ENCODE measurements around the gene EIF1AX.
"Not testable (repeated sequence)": the region's sequence is repeated elsewhere in the genome, so short reads cannot be mapped to it uniquely, and the experiment has no call there.

EIF1AX gene

GRCh38 chrX:20141281-20142220, at the start of gene EIF1AX:
Gene EIF1AX (minus strand): TSS chrX:20141838. CDS start chrX:20141640, 198 bp downstream.
- peak; percentile 82 to 97 for DNase-seq (ENCODE audit: low read depth in 1 of 2, low spot score in 1 of 2)

DNA sequence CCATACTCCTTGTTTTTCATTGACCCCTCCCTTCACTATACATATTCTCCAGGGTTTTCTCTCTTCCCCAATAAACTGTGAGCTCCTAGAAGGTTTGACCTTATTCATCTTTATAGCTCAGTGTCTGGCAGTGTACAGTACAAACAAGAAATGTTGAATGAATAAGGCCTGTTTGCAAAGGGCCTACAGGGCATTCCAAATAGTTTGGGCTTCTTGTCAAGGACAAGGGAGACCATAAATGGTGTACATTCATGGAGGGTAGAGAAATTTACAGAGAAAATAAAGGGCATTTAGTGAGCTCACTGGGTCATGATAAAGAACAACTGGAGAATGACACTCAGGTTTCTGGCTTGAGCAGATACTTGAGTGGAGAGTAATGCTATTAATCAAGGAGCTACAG, 47.5 kb upstream of the EIF1AX start:
- DNase-seq (ENCODE audit: low read depth in 1 of 2, low spot score in 1 of 2) = no peak

GRCh38 chrX:20181598-20182329, 40.1 kb upstream of the EIF1AX start:
- DNase-seq (ENCODE audit: low read depth in 1 of 2, low spot score in 1 of 2) = no peak

DNA sequence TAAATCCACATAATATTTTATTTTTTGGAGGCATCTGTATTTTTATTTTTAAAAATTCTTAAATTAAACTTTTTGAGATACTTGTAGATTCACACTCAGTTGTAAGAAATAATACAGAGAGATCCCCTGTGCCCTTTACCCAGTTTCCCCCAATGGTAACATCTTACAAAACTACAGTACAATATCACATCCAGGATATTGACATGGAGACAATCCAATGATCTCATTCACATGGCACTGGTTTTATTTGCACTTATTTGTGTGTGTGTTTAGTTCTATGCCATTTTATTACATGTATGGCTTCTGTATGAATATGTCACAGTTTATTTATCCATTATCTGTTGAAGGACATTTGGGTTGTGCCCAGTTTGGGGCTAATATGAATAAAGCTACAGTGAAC, 35.5 kb upstream of the EIF1AX start:
- DNase-seq (ENCODE audit: low read depth in 1 of 2, low spot score in 1 of 2) = no peak

GRCh38 chrX:20173856-20174255, 32.2 kb upstream of the EIF1AX start:
- no peak for DNase-seq (ENCODE audit: low read depth in 1 of 2, low spot score in 1 of 2)

GRCh38 chrX:20173313-20173712, 31.7 kb upstream of the EIF1AX start:
- DNase-seq (ENCODE audit: low read depth in 1 of 2, low spot score in 1 of 2) = no peak

DNA sequence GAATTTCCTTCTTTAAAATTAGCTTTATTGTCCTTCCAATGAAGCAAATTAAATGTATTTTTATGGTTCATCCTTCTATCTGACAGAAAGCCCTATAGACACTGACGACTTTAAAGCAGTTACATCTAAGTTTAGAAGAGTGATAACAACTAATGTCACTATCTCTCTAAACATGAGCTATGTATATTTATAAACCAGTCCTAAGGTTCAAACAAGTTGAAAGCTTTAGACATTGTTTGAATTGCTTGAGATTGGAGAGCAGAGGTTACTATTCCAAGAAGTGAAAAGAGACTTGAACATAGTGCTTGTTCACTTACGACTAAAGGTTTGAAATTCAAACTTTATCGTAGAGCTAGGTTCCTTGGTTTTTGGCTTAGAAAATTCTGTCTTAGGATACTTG, 30.2 kb upstream of the EIF1AX start:
- no peak for DNase-seq (ENCODE audit: low read depth in 1 of 2, low spot score in 1 of 2)

GRCh38 chrX:20162516-20162915, 20.9 kb upstream of the EIF1AX start:
- not testable (repeated sequence) for DNase-seq (ENCODE audit: low read depth in 1 of 2, low spot score in 1 of 2)

GRCh38 chrX:20159797-20160385, 18.3 kb upstream of the EIF1AX start:
- DNase-seq (ENCODE audit: low read depth in 1 of 2, low spot score in 1 of 2) = no peak

DNA sequence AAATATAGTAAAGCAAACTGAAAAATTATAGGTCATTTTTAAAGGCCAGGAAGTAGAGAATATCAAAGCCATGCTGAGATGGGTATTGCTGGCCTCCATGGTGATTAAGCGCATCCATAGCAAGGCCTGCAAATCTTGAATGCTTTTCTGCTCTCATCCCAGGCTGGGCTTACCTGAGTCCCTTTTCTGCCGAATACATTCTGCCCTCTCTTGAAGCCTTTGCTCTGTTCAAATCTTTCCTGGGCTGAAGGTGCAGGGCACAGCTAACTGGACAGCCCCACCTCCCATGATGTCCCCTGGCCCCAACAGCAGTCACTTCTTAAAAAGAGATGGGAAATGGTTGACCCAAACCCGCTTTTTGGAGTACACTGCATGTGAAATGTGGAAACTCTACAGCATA, 10.1 kb upstream of the EIF1AX start:
- DNase-seq (ENCODE audit: low read depth in 1 of 2, low spot score in 1 of 2) = no peak

DNA sequence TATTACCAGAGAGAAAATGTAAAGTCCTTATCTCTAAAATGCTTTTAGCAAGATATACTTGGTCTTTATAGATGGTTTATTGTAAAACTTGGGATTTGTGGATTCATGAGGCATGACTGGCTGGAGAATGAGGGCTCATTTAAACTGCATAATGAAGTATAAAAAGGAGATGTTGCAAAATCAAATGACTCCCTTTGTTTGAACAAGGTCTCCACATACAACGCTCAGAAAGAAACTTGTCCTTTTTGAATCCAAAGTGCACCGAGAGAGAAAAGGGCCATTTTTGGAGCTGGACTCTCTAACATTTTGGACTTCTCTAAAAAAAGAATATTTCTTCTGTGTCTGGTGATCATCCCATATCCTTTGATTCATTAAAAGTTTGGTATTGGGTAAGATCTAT, 7.7 kb upstream of the EIF1AX start:
- no peak for DNase-seq (ENCODE audit: low read depth in 1 of 2, low spot score in 1 of 2)

GRCh38 chrX:20147561-20147960, 5.9 kb upstream of the EIF1AX start:
- DNase-seq (ENCODE audit: low read depth in 1 of 2, low spot score in 1 of 2) = no peak

DNA sequence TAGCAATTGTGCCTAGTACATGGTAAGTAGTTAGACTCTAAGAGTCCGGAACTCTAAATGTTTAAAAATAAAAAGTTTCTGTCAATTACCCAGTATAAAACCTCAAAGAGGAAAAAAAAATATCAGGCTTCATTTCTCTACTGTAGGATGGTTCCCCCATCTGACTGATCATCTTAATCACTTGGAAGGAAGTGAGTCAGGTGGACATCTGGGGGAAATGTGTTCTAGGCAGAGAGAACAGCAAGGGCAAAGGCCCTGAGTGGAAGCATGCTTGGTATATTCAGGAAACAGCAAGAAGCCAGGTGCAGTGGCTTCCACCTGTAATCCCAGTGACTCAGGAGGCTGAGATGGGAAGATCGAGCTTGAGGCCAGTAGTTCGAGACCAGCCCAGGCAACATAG, 2.9 kb upstream of the EIF1AX start:
- DNase-seq (ENCODE audit: low read depth in 1 of 2, low spot score in 1 of 2) = no peak

DNA sequence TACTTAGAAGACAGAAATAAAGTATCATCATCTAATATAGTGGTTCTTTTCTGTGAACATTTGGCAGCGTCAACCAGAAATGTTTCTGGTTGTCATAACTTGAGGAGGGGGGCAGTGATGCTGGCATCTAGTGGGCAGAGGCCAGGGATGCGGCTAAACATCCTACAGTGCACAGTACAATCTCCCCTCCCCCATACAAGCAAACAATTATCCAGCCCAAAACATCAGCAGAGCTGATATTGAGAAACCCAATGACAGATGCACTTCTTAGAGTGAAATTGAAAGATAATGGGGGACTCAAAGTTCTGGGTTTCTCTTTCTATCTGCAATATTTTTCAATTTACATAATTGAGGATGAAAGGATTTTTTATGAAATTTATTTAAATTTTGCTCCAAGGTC, 1.9 kb upstream of the EIF1AX start:
- no peak for DNase-seq (ENCODE audit: low read depth in 1 of 2, low spot score in 1 of 2)

- DNase-seq (ENCODE audit: low read depth in 1 of 2, low spot score in 1 of 2) = no peak
Observed at GRCh38 chrX:20143111-20143510, 1.5 kb upstream of the EIF1AX start.

- DNase-seq (ENCODE audit: low read depth in 1 of 2, low spot score in 1 of 2) = no peak
Observed at GRCh38 chrX:20140420-20140819, 1.2 kb downstream of the EIF1AX start.

DNA sequence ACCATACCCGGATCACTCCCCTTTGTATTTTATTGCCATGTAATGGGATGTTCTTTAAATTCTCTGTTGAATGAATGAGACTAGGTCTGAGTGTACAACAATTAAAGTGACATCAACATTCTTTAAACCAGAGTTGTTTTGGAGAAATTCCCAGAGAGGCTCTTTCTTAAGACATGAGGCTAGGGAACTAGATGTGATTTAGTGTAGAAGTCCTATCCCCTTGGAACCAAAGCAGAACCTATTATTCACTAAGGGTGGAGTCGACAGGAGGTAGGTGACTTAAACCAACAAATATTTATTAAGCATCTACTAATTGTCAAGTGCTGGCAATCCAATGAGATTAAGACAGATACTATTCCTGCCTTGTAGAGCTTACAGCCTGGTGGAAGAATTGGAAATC, 1.7 kb downstream of the EIF1AX start:
- DNase-seq (ENCODE audit: low read depth in 1 of 2, low spot score in 1 of 2) = no peak

DNA sequence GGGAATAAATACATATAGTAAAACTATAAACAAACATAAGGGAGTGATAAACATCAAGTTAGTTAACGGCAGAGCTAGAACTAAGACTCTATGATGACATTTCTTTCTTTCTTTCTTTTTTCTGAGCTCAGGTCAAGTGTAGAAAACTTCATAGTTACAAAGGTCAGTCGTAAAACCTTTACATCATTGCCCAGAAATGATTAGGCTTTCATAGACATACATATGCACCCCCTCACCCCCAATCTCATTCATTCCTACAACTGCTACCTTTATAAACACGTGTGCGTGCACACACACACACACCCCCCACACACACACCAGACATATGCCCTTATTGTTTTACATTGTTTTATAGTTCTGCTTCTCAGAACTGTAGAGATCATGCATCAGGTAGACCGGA, 5.7 kb downstream of the EIF1AX start:
- DNase-seq (ENCODE audit: low read depth in 1 of 2, low spot score in 1 of 2) = no peak

DNA sequence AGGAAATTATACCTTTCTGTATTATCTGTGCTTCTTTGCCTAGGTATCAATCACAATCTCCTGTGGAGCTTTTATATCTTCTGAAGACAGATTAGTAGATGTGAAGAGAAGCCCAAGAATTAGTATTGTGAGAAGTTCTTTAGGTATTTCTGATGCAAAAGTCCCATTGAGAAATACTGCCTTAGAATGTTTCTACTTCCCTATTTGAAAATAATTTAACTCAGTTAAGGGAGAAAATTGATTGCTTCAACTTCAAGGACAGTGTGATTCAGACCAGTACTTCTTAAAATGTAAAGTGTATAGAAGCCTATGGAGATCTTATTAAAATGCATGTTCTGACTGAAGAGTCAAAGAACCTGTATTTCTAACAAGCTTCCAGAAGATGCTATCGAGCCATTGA, 9.0 kb downstream of the EIF1AX start:
- DNase-seq (ENCODE audit: low read depth in 1 of 2, low spot score in 1 of 2) = no peak

GRCh38 chrX:20130357-20130756, 11.3 kb downstream of the EIF1AX start:
- DNase-seq (ENCODE audit: low read depth in 1 of 2, low spot score in 1 of 2) = no peak

DNA sequence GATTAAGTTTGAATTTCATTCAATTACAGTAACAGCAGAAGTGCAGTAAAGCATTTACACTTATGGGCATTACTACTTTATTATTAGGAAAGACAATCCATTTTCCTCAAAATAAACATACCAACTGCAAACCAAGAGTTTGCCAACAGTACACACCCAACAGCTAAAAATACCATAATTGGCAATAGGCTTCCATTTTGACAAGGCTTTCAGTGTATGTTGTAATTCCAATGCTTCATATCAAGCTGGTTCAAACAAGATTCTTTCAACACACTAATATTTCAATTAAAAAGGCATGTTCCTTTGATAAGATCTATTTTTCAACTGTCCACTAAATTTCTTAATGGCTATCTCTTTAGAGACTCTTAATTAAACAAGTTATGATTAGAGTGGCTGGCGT, 12.1 kb downstream of the EIF1AX start:
- no peak for DNase-seq (ENCODE audit: low read depth in 1 of 2, low spot score in 1 of 2)

DNA sequence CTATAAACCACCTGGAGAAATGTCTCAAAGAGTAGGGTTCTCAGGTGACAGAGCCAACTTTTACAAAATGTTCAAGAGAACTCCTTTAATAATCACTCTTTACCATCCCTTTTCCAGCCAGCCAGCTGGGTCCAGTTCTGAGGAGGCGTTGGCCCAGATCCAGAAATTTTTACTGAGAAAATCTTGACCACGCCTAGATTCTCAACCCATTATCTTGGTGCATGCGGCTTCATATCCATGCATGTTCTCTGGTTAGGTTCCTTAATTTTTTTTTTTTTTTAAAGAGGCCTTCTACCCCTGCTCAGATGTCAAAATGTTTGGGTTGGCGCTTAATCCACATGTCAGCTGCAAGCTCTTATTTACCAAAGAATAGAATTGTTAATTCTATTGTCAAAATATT, 13.0 kb downstream of the EIF1AX start:
- DNase-seq (ENCODE audit: low read depth in 1 of 2, low spot score in 1 of 2) = no peak
